Lung (tissue), 12 donors: ENCODE results near the gene ASPG. TPM values are rescaled to one million over a fixed set of nuclear protein-coding genes. Genes with fewer than 3 reads are reported as not detected.

Source experiments
- ATAC-seq: fragments of 200-7000 bp; cut with Tn5 transposase; one replicate; pipeline ENCODE4 v1.9.1; 2020; ENCODE audit warnings: moderate number of reproducible peaks; ENCODE audit not compliant: insufficient read depth, low FRiP score
- DNase-seq, 3 donors: peaks; one replicate each; pipeline ENCODE4 v3.0.0-alpha.2; 2013 to 2017
- H3K27ac ChIP-seq, 2 donors: one replicate each; pipeline ENCODE4 v1.5.1; 2013; ENCODE audit warnings: mild to moderate bottlenecking in 2 of 2, moderate library complexity in 2 of 2, control low read depth in 1 of 2, inconsistent platforms in 1 of 2, low read depth in 1 of 2, low read length in 1 of 2
- H3K27me3 ChIP-seq, 3 donors: one replicate each; pipeline ENCODE4 v1.5.1; 2013; ENCODE audit warnings: low read length in 2 of 3; ENCODE audit not compliant: control insufficient read depth in 3 of 3, insufficient read depth in 3 of 3
- H3K36me3 ChIP-seq, 4 donors: one replicate each; pipeline ENCODE4 v1.5.1; 2013; ENCODE audit warnings: low read length in 4 of 4, mild to moderate bottlenecking in 1 of 4, moderate library complexity in 1 of 4; ENCODE audit not compliant: control insufficient read depth in 4 of 4, insufficient read depth in 4 of 4
- H3K4me1 ChIP-seq, 5 donors: one replicate each; pipeline ENCODE4 v1.5.1; 2013; ENCODE audit warnings: low read length in 5 of 5, mild to moderate bottlenecking in 2 of 5, moderate library complexity in 1 of 5; ENCODE audit not compliant: control insufficient read depth in 5 of 5, insufficient read depth in 5 of 5
- H3K4me3 ChIP-seq: one replicate; pipeline ENCODE4 v1.5.1; 2013; ENCODE audit warnings: mild to moderate bottlenecking, control low read depth, moderate library complexity
- H3K9ac ChIP-seq, 2 donors: one replicate each; pipeline ENCODE4 v1.5.1; 2013; ENCODE audit warnings: low read length in 2 of 2, control low read depth in 1 of 2; ENCODE audit not compliant: insufficient read depth in 1 of 2
- H3K9me3 ChIP-seq, 4 donors: one replicate each; pipeline ENCODE4 v1.5.1; 2013; ENCODE audit warnings: low read length in 3 of 4, mild to moderate bottlenecking in 1 of 4, moderate library complexity in 1 of 4; ENCODE audit not compliant: control insufficient read depth in 4 of 4, insufficient read depth in 3 of 4
- CTCF ChIP-seq: IDR thresholded peaks from 2 replicates; pipeline ENCODE4 v1.5.1; 2012; ENCODE audit warnings: mild to moderate bottlenecking; ENCODE audit errors: control extremely low read depth, extremely low read depth
- WGBS, 2 donors: extraction: QIAGEN DNeasy Blood & Tissue Kit; methylation state at CpG; one replicate each; pipeline ENCODE4 v1.1.7; 2013; 5-methylcytosine and 5-hydroxymethylcytosine counted together
- polyA plus RNA-seq, 2 donors: library from polyadenylated mRNA; stranded (reverse); fragments of 200-250 nt; gene quantifications; one replicate each; pipeline ENCODE4 v1.2.1, GENCODE V29; 2013
- total RNA-seq, 2 donors: library from RNA; depleted of rRNA in 1 of 2; stranded (reverse); fragments of >200 nt in 1 of 2; gene quantifications; one replicate each; pipeline ENCODE4 v1.2.1, GENCODE V29; 2014 to 2021
- donor health status: control.
- donor health status: control.
- donor health status: Bipolar disorder and iron deficiency.
- donor health status: healthy.
- donor health status: DM: yes; HTN: yes; CAD: no.

Gene ASPG
- total and polyA plus RNA-seq, 4 donors: 0.73 to 4.7 (median 3.0) TPM

DNA sequence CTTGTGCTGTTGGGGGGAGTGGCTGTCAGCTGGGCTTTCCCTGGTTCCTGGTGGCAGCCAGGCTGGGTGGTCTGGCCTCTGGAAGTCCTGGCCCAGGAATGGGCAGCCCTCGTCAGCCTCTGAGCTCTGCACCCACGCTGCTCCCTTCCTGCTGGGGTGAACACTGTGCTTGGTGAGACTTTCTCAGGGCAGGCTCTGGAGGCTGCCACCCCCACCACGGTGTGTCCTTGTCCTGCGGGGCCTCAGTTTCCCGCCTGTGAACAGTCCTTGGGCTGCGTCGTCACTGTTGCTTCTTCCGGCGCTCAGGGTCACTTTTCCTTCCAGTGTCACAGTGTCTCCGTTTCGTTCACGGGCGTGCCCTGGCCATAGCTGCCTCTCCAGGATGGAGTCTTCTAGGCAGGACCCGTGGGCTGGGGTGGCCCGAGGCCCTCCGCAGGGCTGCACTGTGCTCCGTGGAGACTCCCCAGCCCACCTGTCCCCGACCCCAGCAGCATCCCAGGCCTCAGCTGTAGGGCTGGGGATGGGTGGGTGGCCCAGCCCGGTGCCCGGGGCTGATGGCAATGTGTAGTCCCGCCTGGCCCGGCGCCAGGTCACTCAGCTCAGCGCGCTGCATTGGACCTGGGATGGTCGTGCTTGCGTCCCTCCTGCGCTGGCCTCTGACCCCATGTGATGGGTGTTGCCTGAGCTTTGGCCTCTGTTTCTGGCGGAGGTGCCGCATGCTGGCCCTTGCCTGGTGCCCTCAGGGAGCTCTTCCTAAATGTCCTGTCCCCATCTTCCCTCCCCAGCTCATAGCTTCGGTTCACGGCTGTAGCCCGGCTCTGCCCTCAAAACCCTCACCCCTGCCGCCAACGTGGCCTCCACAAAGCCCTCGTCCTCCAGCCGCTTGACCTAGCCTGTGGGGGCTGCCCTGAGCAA lies 59.7 kb downstream of the ASPG start:
- Histone ChIP-seq H3K4me3 (no peak overlapping the region), H3K27ac (no peak overlapping the region), H3K27me3 (no peaks in the 10 kb centered on the region), H3K9me3 (no peaks in the 10 kb centered on the region), H3K9ac (no peak overlapping the region), H3K4me1 (peaks cover 0 to 42% (median 8%) of the 10 kb centered on the region in 5 donors), H3K36me3 (peaks cover 0 to 10% (median 0%) of the 10 kb centered on the region in 4 donors)
- ATAC-seq (no peak), DNase-seq (peak in 1 of 3 donors; percentile 15)
- WGBS, 2 donors: 85 to 87% methylated on average over 37 of the region's 37 CpGs
- no peak for TF ChIP-seq CTCF

GRCh38 chr14:104145826-104146601 lies 60.5 kb downstream of the ASPG start:
- no peak overlapping the region for H3K9ac ChIP-seq
- no peak for TF ChIP-seq CTCF
- H3K4me3 ChIP-seq: no peak overlapping the region
- H3K27ac ChIP-seq: no peak overlapping the region
- H3K36me3 ChIP-seq: peaks cover 0 to 10% (median 0%) of the 10 kb centered on the region in 4 donors
- H3K4me1 ChIP-seq: peaks cover 0 to 42% (median 11%) of the 10 kb centered on the region in 5 donors
- WGBS, 2 donors: 82 to 86% methylated on average over 15 of the region's 15 CpGs
- ATAC-seq (no peak), DNase-seq (peak in 1 of 3 donors; percentile 5)
- no peaks in the 10 kb centered on the region for H3K9me3 ChIP-seq
- H3K27me3 ChIP-seq: no peaks in the 10 kb centered on the region

DNA sequence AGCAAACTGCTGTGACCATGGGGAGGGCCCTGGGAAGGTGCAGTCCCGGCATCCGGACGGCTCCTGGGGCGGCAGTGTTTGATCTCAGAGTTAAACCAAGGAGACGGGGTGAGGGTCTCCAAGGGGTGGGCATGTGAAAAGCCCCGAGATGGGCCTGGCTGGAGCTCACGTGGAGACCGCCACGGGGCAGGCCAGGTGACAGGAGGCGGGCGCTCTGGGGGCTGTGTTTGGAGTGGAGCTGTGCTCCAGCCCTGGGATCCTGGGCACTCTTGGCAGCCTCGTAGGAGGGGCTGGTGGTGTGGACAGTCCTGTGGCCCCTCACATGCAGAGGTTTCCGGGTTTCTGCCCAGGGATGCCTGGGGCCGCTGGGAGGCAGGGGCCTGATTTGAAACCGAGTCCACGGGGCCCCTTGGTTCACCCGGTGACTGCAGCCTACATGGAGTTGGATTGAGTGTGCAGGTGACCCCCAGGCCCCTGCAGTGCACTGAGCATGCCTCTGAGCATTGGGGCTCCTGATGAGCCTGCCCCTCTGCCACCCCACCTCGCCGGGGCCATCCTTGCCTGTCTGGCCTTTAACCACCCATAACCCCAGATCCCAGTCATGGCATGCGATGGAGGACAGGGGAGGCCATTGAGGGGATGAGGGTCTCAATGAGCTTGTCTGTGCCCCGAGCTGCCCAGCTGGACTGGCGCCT lies 61.3 kb downstream of the ASPG start:
- no peak for TF ChIP-seq CTCF
- Histone ChIP-seq H3K27ac (no peak overlapping the region), H3K9ac (no peak overlapping the region), H3K9me3 (no peaks in the 10 kb centered on the region), H3K27me3 (no peaks in the 10 kb centered on the region), H3K4me3 (no peak overlapping the region), H3K4me1 (peaks cover 0 to 42% (median 11%) of the 10 kb centered on the region in 5 donors), H3K36me3 (peaks cover 0 to 8% (median 0%) of the 10 kb centered on the region in 4 donors)
- 92 to 93% methylated on average over 20 to 22 of the region's 22 CpGs for whole genome bisulfite sequencing, 2 donors
- peak in 1 of 3 donors; percentile 6 for DNase-seq
- ATAC-seq: no peak
